Measurements from ENCODE around the gene KCNC4. TPM values are rescaled to one million over a fixed set of nuclear protein-coding genes. Genes with fewer than 3 reads are reported as not detected.

The KCNC4 gene
- total and polyA plus RNA-seq, 2 experiments from 2014 or later = 3.4 to 11.8 TPM

- peak; percentile 78 for TF ChIP-seq CTCF (IDR thresholded peaks at IDR 0.05; ENCODE audit: low read depth, low read length)
- no peaks in the 10 kb centered on the region for H3K9me3 ChIP-seq (ENCODE audit: low read depth)
- H3K36me3 ChIP-seq = no peaks in the 10 kb centered on the region
- no peaks in the 10 kb centered on the region for H3K4me1 ChIP-seq (ENCODE audit: low read depth)
- no peak overlapping the region for H3K4me3 ChIP-seq
- H3K27me3 ChIP-seq = no peaks in the 10 kb centered on the region
- peak; percentile 68 to 80 for DNase-seq (ENCODE audit: low read depth in 1 of 2, low spot score in 1 of 2)
- H3K27ac ChIP-seq = no peak overlapping the region
Measured at GRCh38 chr1:110203021-110203661, 7.0 kb upstream of the KCNC4 start.

- Histone ChIP-seq H3K4me3 (no peak overlapping the region), H3K27me3 (no peaks in the 10 kb centered on the region), H3K4me1 (ENCODE audit: low read depth) (no peaks in the 10 kb centered on the region), H3K9me3 (ENCODE audit: low read depth) (no peaks in the 10 kb centered on the region), H3K27ac (no peak overlapping the region), H3K36me3 (no peaks in the 10 kb centered on the region)
- no peak for TF ChIP-seq CTCF (IDR thresholded peaks at IDR 0.05; ENCODE audit: low read depth, low read length)
- DNase-seq (ENCODE audit: low read depth in 1 of 2, low spot score in 1 of 2) = no peak
Measured at GRCh38 chr1:110205156-110205555, 5.0 kb upstream of the KCNC4 start.

- H3K27ac ChIP-seq = no peak overlapping the region
- H3K27me3 ChIP-seq = peaks cover 2% of the 10 kb centered on the region
- no peak for DNase-seq (ENCODE audit: low read depth in 1 of 2, low spot score in 1 of 2)
- H3K36me3 ChIP-seq = no peaks in the 10 kb centered on the region
- no peak overlapping the region for H3K4me3 ChIP-seq
- H3K9me3 ChIP-seq (ENCODE audit: low read depth) = no peaks in the 10 kb centered on the region
- no peaks in the 10 kb centered on the region for H3K4me1 ChIP-seq (ENCODE audit: low read depth)
- TF ChIP-seq CTCF (IDR thresholded peaks at IDR 0.05; ENCODE audit: low read depth, low read length) = no peak
Measured at GRCh38 chr1:110205591-110206155, 4.4 kb upstream of the KCNC4 start.

DNA sequence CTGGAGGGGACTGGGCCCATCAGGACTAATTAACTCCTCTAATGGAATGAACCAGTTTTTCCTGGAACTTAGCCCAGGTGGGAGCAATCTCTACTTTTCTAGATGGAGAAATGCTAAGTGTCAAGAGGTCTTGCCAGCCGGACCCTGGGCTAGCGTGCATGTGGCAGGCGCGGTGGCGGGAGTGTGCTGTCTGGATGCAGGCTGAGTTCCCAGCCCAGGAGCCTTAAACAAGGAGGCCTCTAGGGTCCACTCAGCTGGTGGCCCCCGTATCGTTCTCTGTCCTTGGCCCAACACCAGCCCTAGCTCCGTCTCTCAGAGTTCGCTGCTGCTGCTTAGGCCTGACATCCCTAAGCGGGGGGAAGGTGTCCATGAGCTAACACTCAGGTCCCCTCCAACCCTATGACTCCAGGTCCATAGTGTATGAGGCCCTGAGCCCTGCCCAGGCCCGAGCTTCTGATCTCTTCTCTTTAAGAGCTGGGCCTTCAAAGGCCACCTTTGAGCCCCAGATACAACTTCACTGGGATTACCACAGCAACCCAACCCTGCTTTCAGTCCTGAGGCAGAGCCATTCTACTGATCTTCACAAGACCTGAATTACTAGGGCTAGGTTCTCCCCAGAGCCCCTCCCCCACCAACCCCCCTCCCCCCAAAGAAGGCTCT is 3.7 kb upstream of the KCNC4 start:
- Histone ChIP-seq H3K36me3 (no peaks in the 10 kb centered on the region), H3K4me1 (ENCODE audit: low read depth) (no peaks in the 10 kb centered on the region), H3K27ac (no peak overlapping the region), H3K4me3 (no peak overlapping the region), H3K9me3 (ENCODE audit: low read depth) (no peaks in the 10 kb centered on the region), H3K27me3 (peaks cover 9% of the 10 kb centered on the region)
- no peak for DNase-seq (ENCODE audit: low read depth in 1 of 2, low spot score in 1 of 2)
- no peak for TF ChIP-seq CTCF (IDR thresholded peaks at IDR 0.05; ENCODE audit: low read depth, low read length)

DNA sequence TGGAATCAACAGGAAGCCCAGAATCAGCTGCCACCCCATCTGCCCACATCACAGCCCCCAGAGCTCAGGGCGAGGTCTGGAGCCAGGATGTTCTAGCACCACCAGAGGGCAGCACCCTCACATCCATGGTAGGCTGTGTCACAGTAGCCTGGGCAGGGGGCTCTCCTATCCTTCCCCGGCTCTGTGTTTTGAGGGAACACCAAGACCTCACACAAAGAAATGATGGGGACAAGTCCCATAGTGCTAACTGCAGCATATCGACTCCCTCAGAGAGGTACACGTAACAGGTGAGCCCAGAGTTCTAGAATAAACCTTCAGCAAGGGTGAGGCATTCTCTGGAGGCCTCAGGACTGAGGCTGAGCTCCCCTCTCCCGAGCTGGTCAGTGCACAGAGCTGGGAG is 2.3 kb upstream of the KCNC4 start:
- DNase-seq (ENCODE audit: low read depth in 1 of 2, low spot score in 1 of 2) = peak; percentile 58 to 83
- no peaks in the 10 kb centered on the region for H3K36me3 ChIP-seq
- H3K4me1 ChIP-seq (ENCODE audit: low read depth) = no peaks in the 10 kb centered on the region
- no peak overlapping the region for H3K27ac ChIP-seq
- no peaks in the 10 kb centered on the region for H3K9me3 ChIP-seq (ENCODE audit: low read depth)
- peak; percentile 93 for TF ChIP-seq CTCF (IDR thresholded peaks at IDR 0.05; ENCODE audit: low read depth, low read length)
- H3K27me3 ChIP-seq = peaks cover 24% of the 10 kb centered on the region
- H3K4me3 ChIP-seq = no peak overlapping the region

Measured in cardiac muscle cell (in vitro differentiated cells and primary cell).